ENCODE measurements around the gene NTHL1. TPM values are rescaled to one million over a fixed set of nuclear protein-coding genes. Genes with fewer than 3 reads are reported as not detected.

NTHL1 gene
- total and polyA plus RNA-seq, 10 donors: 9.6 to 52.1 (median 27.0) TPM

DNA sequence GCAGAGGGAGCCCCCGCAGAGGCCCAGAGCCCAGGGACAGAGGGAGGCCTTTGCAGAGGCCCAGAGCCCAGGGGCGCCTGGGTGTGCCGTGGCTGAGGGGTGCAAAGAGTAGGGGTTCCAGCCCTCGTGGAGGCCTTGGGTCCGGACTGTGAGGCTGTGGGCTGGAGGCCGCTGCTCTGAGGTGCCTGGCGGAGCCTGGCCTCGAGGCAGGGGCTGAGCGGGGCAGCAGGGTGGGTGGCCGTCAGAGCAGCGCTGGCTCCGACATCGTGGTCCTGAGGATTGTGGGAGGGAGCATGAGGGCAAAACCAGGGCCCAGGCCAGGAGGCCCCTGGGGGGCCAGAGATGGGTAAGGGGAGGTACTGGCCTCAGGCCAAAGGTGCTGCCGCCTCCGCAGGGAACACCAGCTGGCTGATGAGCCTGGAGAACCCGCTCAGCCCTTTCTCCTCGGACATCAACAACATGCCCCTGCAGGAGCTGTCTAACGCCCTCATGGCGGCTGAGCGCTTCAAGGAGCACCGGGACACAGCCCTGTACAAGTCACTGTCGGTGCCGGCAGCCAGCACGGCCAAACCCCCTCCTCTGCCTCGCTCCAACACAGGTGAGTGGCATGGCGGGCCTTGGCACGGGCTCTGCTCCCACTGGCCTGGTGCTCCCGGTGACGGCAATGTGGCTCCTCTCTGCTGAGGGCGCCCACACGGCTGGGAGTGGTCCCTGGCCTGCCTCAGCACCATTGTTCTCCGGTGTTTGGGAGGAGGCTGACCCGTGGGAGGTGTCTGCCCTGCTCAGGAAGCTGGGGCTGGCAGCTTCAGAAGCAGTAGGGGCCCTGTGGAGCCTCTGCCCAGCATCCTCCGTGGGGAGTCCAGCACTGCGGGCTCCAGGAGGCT, 33.8 kb upstream of the NTHL1 start:
- TF ChIP-seq POLR2AphosphoS5 (IDR thresholded peaks at IDR 0.05) (no peak), POLR2A (IDR thresholded peaks at IDR 0.05) (no peak)
- TF ChIP-seq, protein P1, sequence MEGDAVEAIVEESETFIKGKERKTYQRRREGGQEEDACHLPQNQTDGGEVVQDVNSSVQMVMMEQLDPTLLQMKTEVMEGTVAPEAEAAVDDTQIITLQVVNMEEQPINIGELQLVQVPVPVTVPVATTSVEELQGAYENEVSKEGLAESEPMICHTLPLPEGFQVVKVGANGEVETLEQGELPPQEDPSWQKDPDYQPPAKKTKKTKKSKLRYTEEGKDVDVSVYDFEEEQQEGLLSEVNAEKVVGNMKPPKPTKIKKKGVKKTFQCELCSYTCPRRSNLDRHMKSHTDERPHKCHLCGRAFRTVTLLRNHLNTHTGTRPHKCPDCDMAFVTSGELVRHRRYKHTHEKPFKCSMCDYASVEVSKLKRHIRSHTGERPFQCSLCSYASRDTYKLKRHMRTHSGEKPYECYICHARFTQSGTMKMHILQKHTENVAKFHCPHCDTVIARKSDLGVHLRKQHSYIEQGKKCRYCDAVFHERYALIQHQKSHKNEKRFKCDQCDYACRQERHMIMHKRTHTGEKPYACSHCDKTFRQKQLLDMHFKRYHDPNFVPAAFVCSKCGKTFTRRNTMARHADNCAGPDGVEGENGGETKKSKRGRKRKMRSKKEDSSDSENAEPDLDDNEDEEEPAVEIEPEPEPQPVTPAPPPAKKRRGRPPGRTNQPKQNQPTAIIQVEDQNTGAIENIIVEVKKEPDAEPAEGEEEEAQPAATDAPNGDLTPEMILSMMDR (IDR thresholded peaks at IDR 0.05 in 8 of 11, conservative IDR thresholded peaks at IDR 0.05 in 3 of 11): no peak
- Histone ChIP-seq H3K4me1 (peaks cover 0 to 30% (median 14%) of the 10 kb centered on the region in 6 donors), H3K9me3 (no peaks in the 10 kb centered on the region), H3K4me3 (no peak overlapping the region), H3K27ac (peak overlapping the region in 5 of 8 donors; percentile 17 to 63 (median 49)), H3K27me3 (replicated peaks in 1 of 7) (no peaks in the 10 kb centered on the region), H3K36me3 (peaks cover 0 to 100% (median 91%) of the 10 kb centered on the region in 6 donors)
- DNase-seq: no peak
- intact Hi-C loops (cut with DNase I; ENCODE audit: low total_unique reads): no loop called here
- WGBS, 5 donors: 81 to 90% (median 89%) methylated on average over 29 to 35 of the region's 35 CpGs

DNA sequence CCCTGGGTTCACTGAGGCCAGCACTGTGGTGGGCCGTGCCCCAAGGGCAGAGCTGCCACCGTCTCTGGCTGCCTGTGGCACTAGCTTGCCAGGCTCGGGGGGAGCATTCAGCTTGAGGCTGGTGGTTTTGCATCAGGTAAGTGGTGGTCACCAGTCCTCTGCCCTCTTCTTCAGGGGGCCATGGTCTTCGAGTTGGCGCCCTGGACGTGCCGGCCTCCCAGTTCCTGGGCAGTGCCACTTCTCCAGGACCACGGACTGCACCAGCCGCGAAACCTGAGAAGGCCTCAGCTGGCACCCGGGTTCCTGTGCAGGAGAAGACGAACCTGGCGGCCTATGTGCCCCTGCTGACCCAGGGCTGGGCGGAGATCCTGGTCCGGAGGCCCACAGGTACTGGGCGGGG, 32.4 kb upstream of the NTHL1 start:
- no peak for DNase-seq
- 93 to 100% (median 94%) methylated on average over 5 to 16 of the region's 16 CpGs for WGBS, 5 donors

DNA sequence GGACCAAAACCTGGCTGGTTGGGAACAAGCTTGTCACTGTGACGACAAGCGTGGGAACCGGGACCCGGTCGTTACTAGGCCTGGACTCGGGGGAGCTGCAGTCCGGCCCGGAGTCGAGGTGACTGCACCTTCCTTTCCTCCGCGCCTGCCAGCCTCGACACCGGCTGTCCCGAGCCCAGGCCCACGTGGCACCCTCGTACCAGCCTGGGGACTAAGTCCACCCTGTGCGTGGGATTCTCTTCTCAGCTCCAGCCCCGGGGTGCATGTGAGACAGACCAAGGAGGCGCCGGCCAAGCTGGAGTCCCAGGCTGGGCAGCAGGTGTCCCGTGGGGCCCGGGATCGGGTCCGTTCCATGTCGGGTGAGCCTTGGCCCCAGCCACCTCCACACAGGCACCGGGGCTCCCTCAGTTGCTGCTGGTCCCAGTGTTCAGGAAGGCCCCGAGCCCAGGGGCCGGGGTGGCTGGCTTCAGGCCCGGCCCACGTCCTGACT, 31.7 kb upstream of the NTHL1 start:
- TF ChIP-seq POLR2A (IDR thresholded peaks at IDR 0.05): no peak
- no peak for TF ChIP-seq POLR2AphosphoS5 (IDR thresholded peaks at IDR 0.05)
- TF ChIP-seq, protein P1 (IDR thresholded peaks at IDR 0.05 in 8 of 11, conservative IDR thresholded peaks at IDR 0.05 in 3 of 11): no peak
- 88 to 100% (median 95%) methylated on average over 5 to 30 of the region's 30 CpGs for WGBS, 5 donors
- Histone ChIP-seq H3K36me3 (peaks cover 0 to 100% (median 91%) of the 10 kb centered on the region in 6 donors), H3K4me1 (peaks cover 0 to 28% (median 14%) of the 10 kb centered on the region in 6 donors), H3K9me3 (no peaks in the 10 kb centered on the region), H3K4me3 (no peak overlapping the region), H3K27me3 (replicated peaks in 1 of 7) (no peaks in the 10 kb centered on the region), H3K27ac (no peak overlapping the region)
- DNase-seq: no peak
- intact Hi-C loops (cut with DNase I; ENCODE audit: low total_unique reads): no loop called here

More for the DNA sequence above, 32.4 kb upstream of the NTHL1 start:
- no peaks in the 10 kb centered on the region for H3K9me3 ChIP-seq
- intact Hi-C loops (cut with DNase I; ENCODE audit: low total_unique reads): no loop called here
- no peak overlapping the region for H3K27ac ChIP-seq
- no peak for TF ChIP-seq POLR2AphosphoS5 (IDR thresholded peaks at IDR 0.05)
- no peak for TF ChIP-seq POLR2A (IDR thresholded peaks at IDR 0.05)
- TF ChIP-seq, protein P1 (IDR thresholded peaks at IDR 0.05 in 8 of 11, conservative IDR thresholded peaks at IDR 0.05 in 3 of 11): no peak
- H3K4me1 ChIP-seq: peaks cover 0 to 28% (median 14%) of the 10 kb centered on the region in 6 donors
- no peak overlapping the region for H3K4me3 ChIP-seq
- peaks cover 0 to 100% (median 91%) of the 10 kb centered on the region in 6 donors for H3K36me3 ChIP-seq
- H3K27me3 ChIP-seq (replicated peaks in 1 of 7): no peaks in the 10 kb centered on the region

DNA sequence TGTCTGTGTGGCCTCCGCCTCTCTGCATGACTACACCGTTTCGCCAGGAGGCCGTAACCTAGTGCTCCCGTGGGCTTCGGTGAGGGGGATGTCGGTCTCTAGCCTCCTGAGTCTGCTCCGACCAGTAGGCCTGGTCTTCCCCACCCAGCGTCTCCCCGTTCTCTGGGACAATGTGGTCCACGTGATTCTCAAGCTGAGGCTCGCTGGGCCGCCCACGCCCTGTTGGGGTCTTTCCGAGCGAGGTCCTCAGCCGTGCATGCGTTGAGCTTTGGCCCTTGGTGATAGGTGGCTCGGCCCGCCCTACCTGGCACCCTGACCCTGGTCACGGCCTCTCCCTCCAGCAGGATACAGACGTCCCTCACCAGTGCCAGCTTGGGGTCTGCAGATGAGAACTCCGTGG, 31.1 kb upstream of the NTHL1 start:
- Histone ChIP-seq H3K27ac (no peak overlapping the region), H3K4me3 (no peak overlapping the region), H3K4me1 (peaks cover 0 to 23% (median 12%) of the 10 kb centered on the region in 6 donors), H3K27me3 (replicated peaks in 1 of 7) (no peaks in the 10 kb centered on the region), H3K36me3 (peaks cover 0 to 100% (median 91%) of the 10 kb centered on the region in 6 donors), H3K9me3 (no peaks in the 10 kb centered on the region)
- intact Hi-C loops (cut with DNase I; ENCODE audit: low total_unique reads): no loop called here
- no peak for DNase-seq
- no peak for TF ChIP-seq POLR2AphosphoS5 (IDR thresholded peaks at IDR 0.05)
- TF ChIP-seq, protein P1 (IDR thresholded peaks at IDR 0.05 in 8 of 11, conservative IDR thresholded peaks at IDR 0.05 in 3 of 11): no peak
- no peak for TF ChIP-seq POLR2A (IDR thresholded peaks at IDR 0.05)
- WGBS, 5 donors: 93 to 97% (median 95%) methylated on average over 7 to 23 of the region's 23 CpGs

Measured in spleen (tissue), 11 donors.